HuH-7 (cell line): ENCODE results near the gene LMX1B.

Source experiments
- DNase-seq: peaks from one replicate; pipeline ENCODE4 v3.0.0; 2011; ENCODE audit warnings: low spot score

The LMX1B gene

DNA sequence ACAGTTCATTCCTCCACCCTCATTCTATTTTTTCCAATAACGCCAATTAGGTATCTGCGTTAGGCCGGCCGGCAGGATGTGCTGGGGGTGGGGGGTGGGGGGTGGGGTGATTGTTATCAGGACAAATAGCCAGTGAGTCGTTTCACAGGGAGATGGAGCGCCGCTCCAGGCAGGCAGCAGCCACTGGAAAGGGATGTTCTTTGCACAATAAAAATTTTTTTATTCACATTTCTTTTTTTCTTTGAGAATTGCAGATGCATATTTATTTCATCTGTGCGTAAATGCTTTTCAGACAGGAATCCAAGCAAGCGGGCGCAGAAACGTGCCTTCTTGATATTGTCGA is 4.1 kb downstream of the LMX1B start:
- no peak for DNase-seq

GRCh38 chr9:126618190-126618584 is 4.5 kb downstream of the LMX1B start:
- no peak for DNase-seq

- no peak for DNase-seq
Observed at GRCh38 chr9:126618585-126619360, 5.0 kb downstream of the LMX1B start.

- DNase-seq: no peak
Observed at GRCh38 chr9:126619361-126620135, 5.8 kb downstream of the LMX1B start.

- no peak for DNase-seq
Observed at GRCh38 chr9:126620478-126620877, 6.8 kb downstream of the LMX1B start.

DNA sequence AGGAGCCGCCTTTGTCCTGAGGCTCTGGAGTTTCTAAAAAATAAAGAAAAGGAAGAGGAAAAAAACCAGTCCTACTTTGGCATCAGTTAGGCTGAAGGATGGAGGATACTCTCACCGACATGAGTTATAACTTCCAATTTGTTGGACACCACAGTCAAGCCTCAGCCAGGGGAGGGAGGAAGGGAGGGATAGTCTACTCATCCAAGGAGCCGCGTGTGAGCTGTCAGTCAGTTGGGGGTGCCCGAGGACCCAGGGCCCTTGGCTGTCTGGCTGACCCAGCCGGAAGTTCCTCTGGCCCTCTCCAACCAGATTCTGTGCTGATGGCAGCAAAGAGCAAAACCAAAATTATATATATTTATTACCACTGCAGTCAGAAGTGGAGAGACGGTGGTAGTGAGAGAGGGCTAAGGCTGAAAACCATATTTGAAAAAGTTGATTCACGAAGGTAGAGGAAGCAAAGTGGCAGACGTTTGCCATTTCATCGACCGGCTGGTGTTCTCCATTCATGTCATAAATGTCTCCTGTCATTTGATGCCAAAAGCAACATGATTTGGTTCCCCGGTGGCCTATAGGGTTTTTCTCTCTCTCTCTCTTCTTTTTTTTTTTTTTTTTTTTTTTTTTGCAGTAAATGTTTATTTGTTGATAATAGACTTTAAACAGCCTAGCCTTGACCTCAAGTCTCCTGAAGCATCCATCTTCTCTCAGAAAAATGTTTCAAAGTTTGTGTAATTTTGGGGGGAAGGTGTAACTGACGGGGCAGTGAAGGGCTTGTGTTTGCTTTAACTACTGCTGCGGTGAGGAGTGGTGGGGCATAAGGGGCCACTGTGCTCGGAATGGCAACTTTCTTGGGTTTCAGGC is 7.6 kb downstream of the LMX1B start:
- DNase-seq: no peak

DNA sequence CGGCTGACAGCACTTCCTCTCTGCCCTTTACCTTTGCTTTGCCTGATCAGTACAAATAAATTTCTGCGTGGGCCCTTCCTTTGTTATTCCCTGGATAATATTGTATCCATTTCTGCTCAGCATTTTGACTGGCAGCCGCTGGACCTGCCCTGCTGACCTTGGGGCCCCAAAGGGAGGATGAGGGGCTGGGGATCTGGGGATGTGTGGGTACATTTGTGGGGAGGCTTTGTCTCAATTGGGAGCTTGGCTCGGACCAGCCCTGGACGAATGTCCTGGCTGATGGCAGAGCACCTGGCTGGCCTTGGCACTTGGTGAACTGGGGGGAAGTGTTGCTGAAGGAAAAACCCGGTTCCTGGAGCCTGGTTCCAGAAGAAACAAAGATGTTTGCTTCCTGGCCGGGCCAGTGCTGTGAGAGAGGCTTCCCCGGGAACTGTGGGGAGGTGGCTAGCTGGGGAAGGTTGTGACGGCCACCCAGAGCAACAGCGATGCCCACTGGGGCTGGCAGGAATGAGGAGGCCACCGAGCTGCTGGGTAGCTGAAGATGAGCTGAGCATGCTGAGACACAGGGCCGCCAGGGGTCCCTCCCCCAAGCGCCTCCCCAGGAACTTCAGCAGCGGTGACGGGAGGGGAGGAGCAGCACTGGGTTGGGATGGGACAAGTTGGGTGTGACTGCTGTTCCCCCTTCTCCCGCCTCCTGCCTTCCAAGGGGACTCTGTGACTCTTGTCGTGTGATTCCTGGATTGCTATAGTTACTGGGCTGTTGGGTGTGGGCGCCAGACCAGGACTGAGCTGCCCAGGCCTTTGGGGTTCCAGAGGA is 8.4 kb downstream of the LMX1B start:
- DNase-seq: no peak

DNA sequence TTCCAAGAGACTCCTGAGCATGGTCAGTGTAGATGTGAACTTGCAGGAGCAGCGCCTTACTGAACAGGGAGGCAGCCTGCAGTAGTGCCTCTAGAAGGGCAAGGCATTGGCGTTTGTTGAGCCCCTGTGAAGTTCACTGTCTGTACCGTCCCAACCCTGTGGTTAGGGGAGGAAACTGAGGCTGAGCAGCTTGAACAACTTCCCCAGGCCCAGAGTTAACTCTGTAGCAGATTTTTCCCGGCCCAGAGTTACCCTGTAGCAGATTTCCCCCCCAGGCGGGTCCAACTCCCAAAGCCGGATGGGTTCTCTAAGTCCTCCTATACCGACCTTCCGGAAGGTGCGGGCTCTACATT is 9.6 kb downstream of the LMX1B start:
- no peak for DNase-seq

DNA sequence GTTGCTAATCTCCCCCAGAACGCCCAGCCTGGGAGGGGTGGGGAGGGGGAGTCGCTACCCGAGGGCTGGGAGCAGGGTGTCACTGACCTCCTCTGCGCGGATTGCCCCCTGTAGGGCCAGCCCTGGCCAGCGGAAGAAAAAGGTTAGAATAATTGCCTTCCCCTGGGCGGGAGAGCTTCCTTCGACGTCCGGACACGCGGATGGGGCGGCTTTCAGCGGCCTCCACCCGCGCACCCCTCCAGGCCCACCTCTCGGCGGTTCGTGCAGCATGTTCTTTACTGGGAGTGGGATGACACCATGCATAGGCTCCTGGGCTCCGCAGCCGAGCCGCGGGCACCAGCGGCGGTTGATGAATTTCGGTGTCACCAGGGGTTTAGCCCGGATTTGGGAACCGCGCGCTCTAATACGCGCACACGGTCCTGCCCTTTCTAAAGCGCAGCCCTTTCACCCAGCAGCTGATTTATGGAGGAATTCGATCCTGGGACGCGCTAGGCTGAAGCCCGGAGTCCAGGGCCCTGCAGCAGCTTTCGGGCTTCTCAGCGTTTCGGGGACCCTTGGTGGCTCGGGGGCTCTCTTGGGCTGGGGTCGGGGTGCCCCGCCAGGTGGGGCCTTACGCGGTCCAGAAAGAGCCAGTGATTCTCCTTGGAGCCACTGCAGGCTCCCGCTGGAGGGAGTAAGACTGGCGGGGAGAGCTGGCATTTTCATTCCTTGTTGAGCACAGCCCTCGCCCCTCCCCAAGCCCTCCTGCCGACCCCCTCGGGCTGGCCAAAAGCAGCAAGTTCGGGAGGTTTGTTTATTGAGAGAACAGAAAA is 10.1 kb downstream of the LMX1B start:
- DNase-seq: no peak

DNA sequence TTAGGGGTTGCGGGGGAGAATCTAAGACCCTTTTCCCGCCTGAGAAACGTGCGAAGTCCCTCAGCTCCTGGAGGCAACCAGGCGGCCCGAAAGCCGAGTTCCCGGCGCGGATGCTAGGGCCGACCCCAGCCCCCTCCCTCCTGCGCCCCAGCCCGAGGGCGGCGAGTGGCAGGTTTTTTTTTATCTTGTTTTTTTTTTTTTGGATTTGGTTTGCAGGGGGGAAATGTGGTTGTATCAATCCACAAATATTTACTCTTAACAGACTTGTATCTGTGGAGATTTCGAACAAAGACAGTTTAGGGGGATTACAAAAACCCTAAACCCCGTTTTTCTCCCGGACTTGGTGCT is 10.7 kb downstream of the LMX1B start:
- DNase-seq: no peak

DNA sequence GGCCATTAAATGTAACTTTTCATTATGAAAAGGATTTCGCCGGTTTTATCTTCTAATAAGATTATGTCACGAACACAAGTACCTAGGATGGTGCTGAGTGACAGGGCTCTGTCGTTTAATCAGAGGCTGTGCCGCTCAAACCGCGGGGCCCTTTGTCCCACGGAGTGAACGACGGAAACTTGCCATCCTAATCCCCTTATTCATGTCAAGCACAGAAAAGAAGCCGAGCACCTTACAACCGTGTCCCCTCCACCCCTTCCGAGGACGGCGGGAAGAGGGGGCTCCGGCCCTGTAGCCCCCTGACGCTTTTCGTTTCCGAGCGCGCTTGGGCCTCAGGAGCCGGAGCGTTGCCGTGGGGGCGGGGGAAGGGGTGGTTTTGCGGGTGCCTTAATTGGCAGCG is 11.2 kb downstream of the LMX1B start:
- DNase-seq: no peak

- DNase-seq: no peak
Observed at GRCh38 chr9:126625329-126626126, 11.8 kb downstream of the LMX1B start.

GRCh38 chr9:126626127-126626925 is 12.6 kb downstream of the LMX1B start:
- no peak for DNase-seq

DNA sequence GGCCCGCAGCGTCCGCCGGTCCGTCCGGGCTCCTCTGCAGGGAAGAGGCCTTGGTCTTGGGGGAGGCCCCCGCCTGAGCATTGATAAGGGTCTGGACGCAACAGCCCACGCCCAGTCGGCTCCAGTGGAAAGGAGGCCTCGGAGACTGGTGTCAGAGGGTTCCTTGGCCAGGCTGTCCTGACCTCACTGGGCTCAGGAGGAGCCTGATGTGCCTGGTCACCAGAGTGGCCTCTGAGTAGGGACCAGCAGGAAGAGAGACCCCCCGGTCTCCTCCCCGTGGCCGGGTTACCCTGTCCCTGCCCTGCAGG is 13.2 kb downstream of the LMX1B start:
- DNase-seq: no peak

GRCh38 chr9:126628146-126628545 is 14.4 kb downstream of the LMX1B start:
- DNase-seq: no peak

DNA sequence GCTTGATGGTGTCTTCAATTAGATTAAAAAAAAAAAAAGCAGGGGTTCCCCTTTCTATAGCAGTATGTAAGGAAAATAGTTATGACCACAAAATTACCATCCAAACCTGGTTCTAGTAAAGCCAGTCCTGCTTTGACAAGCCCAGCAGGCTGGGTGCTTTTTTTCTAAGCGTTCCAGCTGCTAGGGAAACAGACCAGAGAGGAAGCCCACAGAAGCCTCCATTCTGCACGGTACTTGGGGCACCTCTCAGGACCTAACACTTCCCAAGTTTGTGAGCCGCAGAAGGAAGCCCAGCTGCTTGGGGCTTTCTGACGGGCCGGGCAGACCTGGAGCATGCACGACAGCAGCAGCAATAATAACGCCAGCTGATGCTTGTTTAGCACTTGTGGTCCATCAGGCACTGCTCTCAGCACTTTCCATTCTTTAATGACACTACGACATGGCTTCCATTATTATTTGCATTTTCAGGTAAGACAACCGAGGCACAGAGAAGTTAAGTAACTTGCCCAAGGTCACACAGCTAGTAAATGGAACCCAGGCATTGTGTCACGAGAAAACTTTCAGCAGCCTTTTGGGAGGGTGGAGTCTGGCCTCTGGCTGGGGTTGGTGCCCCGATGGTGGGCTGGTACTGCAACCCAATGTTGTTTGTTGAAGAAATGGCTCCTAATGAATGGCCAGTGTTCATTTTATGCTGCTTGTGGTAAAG is 15.4 kb downstream of the LMX1B start:
- no peak for DNase-seq

DNA sequence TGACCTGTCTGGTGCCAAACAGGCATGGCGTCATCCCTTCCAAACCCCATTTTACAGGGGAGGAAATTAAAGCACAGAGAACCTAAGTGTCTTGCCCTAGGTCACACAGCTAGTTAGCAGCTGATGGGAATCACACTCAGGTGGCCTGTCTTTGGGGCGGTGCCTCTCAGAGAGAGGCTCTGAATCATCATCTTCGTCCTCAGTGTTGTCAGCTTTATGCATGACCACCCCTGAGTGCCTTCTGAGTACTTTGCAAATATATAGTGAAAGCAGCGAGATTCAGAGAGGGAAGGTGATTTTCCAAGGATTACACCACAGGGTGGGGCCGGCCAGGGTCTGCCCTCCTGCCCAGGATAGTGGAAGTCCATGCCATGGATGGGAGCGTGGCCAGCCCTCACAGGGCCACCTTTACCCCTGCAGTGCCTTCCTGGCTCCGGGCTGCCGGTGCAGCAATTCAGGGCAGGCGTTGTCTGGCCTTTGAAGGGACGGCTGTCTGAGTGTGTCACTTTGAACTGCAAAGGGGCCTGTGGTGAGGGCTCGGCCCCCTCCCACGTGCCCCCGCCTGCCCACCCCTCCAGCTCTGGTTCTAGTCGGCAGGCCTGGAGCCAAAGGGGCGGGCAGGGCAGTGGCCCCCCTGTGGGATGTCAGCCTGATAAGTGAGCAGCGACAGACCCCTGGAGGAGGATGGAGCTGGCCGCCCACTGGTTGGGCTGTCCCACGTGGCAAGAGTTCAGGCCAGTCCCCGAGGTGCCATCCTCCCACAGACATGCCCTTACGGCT is 16.9 kb downstream of the LMX1B start:
- DNase-seq: no peak

- DNase-seq: no peak
Observed at GRCh38 chr9:126631254-126631653, 17.5 kb downstream of the LMX1B start.
